HCT116 (cell line): ENCODE data around the gene SNCAIP.

Experiments
- CEBPB ChIP-seq: IDR thresholded peaks from 2 replicates; pipeline ENCODE4 v1.6.1; 2012; ENCODE audit warnings: low read depth
- CTCF ChIP-seq, 3 experiments: fragments of 200-600 bp in 1 of 3; sonication (generic) in 1 of 3; IDR thresholded peaks in 2 of 3; conservative IDR thresholded peaks in 1 of 3; 2 replicates each; pipeline ENCODE4 v1.5.1; 2012 to 2017; ENCODE audit warnings: low read depth in 2 of 3, low read length in 2 of 3, antibody characterized with exemption in 1 of 3, borderline replicate concordance in 1 of 3, control low read depth in 1 of 3, mild to moderate bottlenecking in 1 of 3, mixed read lengths in 1 of 3, mixed run types in 1 of 3, moderate library complexity in 1 of 3; ENCODE audit not compliant: insufficient read depth in 1 of 3
- EZH2 ChIP-seq: fragments of 200-600 bp; sonication (generic); IDR thresholded peaks from 2 replicates; pipeline ENCODE4 v1.6.1; 2017; ENCODE audit warnings: antibody characterized with exemption, mixed run types
- JUND ChIP-seq: IDR thresholded peaks from 2 replicates; pipeline ENCODE4 v1.6.1; 2012
- POLR2A ChIP-seq: IDR thresholded peaks from 2 replicates; pipeline ENCODE4 v1.7.0; 2011; ENCODE audit warnings: borderline replicate concordance; ENCODE audit not compliant: insufficient read depth, insufficient read length; ENCODE audit errors: extremely low read depth
- TCF7L2 ChIP-seq: IDR thresholded peaks from 2 replicates; pipeline ENCODE4 v1.7.0; 2011; ENCODE audit warnings: borderline replicate concordance, inconsistent platforms; ENCODE audit not compliant: insufficient read depth, insufficient read length; ENCODE audit errors: extremely low read depth
- ZNF274 ChIP-seq: fragments of 200-500 bp; sonication (Bioruptor generic); IDR thresholded peaks from 2 replicates; pipeline ENCODE4 v1.6.1; 2014; ENCODE audit warnings: mild to moderate bottlenecking, low read depth, low read length, inconsistent platforms

DNA sequence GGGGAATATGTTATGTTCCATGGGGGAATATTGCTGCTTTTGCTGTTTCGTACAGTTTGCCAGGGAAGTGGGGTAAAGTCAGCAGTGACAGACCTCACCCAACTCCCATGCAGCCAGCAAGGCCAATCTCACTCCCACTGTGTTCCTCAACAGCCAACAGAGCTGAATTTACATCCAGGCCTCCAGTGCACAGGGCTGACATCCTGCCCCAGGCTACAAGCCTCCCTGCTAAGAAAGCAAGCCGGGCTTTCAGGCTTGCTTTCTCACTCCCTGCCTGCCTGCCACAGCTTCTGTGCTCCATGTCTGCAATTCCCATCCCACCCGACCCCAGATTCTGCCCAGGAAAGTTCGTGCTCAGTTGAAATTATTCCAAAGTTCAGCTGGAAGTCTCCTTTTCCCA is 25.5 kb upstream of the SNCAIP start:
- no peak for TF ChIP-seq ZNF274
- no peak for TF ChIP-seq EZH2
- TF ChIP-seq CTCF (IDR thresholded peaks at IDR 0.05 in 2 of 3, conservative IDR thresholded peaks at IDR 0.05 in 1 of 3; ENCODE audit: borderline replicate concordance in 1 of 3, insufficient read depth in 1 of 3, low read depth in 2 of 3, low read length in 2 of 3): no peak
- no peak for TF ChIP-seq TCF7L2
- no peak for TF ChIP-seq POLR2A
- TF ChIP-seq CEBPB: no peak
- TF ChIP-seq JUND: no peak
